Trophoblast cell (in vitro differentiated cells and primary cell): ENCODE data around the gene CARD14.
"Not testable (repeated sequence)": the region's sequence is repeated elsewhere in the genome, so short reads cannot be mapped to it uniquely, and the experiment has no call there.

ENCODE experiments used
- DNase-seq, 2 donors: peaks; one replicate each; pipeline ENCODE4 v3.0.0-alpha.2; 2016
- H2AFZ ChIP-seq: 2 replicates; pipeline ENCODE4 v1.6.1; 2013; ENCODE audit warnings: low read length, moderate library complexity, mild to moderate bottlenecking; ENCODE audit not compliant: insufficient read depth, poor library complexity
- H2AK5ac ChIP-seq: 2 replicates; pipeline ENCODE4 v1.6.1; 2013; ENCODE audit warnings: mild to moderate bottlenecking, low read length
- H2BK120ac ChIP-seq: 2 replicates; pipeline ENCODE4 v1.6.1; 2013; ENCODE audit warnings: low read length, mild to moderate bottlenecking, moderate library complexity; ENCODE audit not compliant: insufficient read depth, poor library complexity
- H2BK12ac ChIP-seq: 2 replicates; pipeline ENCODE4 v1.6.1; 2013; ENCODE audit warnings: mild to moderate bottlenecking, low read length, moderate library complexity
- H2BK5ac ChIP-seq: 2 replicates; pipeline ENCODE4 v1.6.1; 2013; ENCODE audit warnings: low read length, low read depth, moderate library complexity, mild to moderate bottlenecking; ENCODE audit not compliant: poor library complexity
- H3K14ac ChIP-seq: 2 replicates; pipeline ENCODE4 v1.6.1; 2013; ENCODE audit warnings: mild to moderate bottlenecking, low read length
- H3K18ac ChIP-seq: 2 replicates; pipeline ENCODE4 v1.6.1; 2013; ENCODE audit warnings: mild to moderate bottlenecking, low read length
- H3K23ac ChIP-seq: 2 replicates; pipeline ENCODE4 v1.6.1; 2013; ENCODE audit warnings: low read length
- H3K27ac ChIP-seq: 2 replicates; pipeline ENCODE4 v1.5.1; 2013; ENCODE audit warnings: low read depth, mild to moderate bottlenecking, inconsistent platforms, low read length, moderate library complexity
- H3K27me3 ChIP-seq: 2 replicates; pipeline ENCODE4 v1.6.1; 2013; ENCODE audit warnings: inconsistent platforms, mild to moderate bottlenecking, low read length, moderate library complexity; ENCODE audit not compliant: insufficient read depth
- H3K36me3 ChIP-seq, 2 experiments: 1 replicate in 1 of 2; 2 replicates in 1 of 2; pipeline ENCODE4 v1.6.1; 2013; ENCODE audit warnings: low read length in 2 of 2, mild to moderate bottlenecking in 2 of 2, moderate library complexity in 1 of 2; ENCODE audit not compliant: insufficient read depth in 2 of 2, control insufficient read depth in 1 of 2
- H3K4ac ChIP-seq: 2 replicates; pipeline ENCODE4 v1.6.1; 2013; ENCODE audit warnings: low read depth, mild to moderate bottlenecking, low read length, moderate library complexity
- H3K4me1 ChIP-seq, 2 experiments: 1 replicate in 1 of 2; 2 replicates in 1 of 2; pipeline ENCODE4 v1.6.1; 2013; ENCODE audit warnings: low read length in 2 of 2, mild to moderate bottlenecking in 2 of 2, moderate library complexity in 1 of 2; ENCODE audit not compliant: insufficient read depth in 2 of 2, control insufficient read depth in 1 of 2
- H3K4me2 ChIP-seq: 2 replicates; pipeline ENCODE4 v1.6.1; 2013; ENCODE audit warnings: inconsistent platforms, mild to moderate bottlenecking, low read length, moderate library complexity
- H3K4me3 ChIP-seq: 2 replicates; pipeline ENCODE4 v1.5.1; 2013; ENCODE audit warnings: mild to moderate bottlenecking, low read depth, low read length, inconsistent platforms
- H3K79me1 ChIP-seq: one replicate; pipeline ENCODE4 v1.6.1; 2013; ENCODE audit warnings: low read length
- H3K79me2 ChIP-seq: 2 replicates; pipeline ENCODE4 v1.6.1; 2013; ENCODE audit warnings: low read length, mild to moderate bottlenecking; ENCODE audit not compliant: control insufficient read depth, insufficient read depth, poor library complexity
- H3K9ac ChIP-seq: 2 replicates; pipeline ENCODE4 v1.6.1; 2013; ENCODE audit warnings: mild to moderate bottlenecking, low read length
- H3K9me3 ChIP-seq: 2 replicates; pipeline ENCODE4 v1.6.1; 2013; ENCODE audit warnings: low read depth, mild to moderate bottlenecking, control low read depth, inconsistent platforms, low read length; ENCODE audit not compliant: insufficient read depth
- H4K12ac ChIP-seq: 2 replicates; pipeline ENCODE4 v1.6.1; 2013; ENCODE audit warnings: low read depth, mild to moderate bottlenecking, low read length, moderate library complexity
- H4K8ac ChIP-seq: 2 replicates; pipeline ENCODE4 v1.6.1; 2013; ENCODE audit warnings: low read depth, mild to moderate bottlenecking, low read length, moderate library complexity
- H4K91ac ChIP-seq: one replicate; pipeline ENCODE4 v1.6.1; 2013; ENCODE audit warnings: low read depth, mild to moderate bottlenecking, low read length, moderate library complexity
- WGBS: extraction: QIAGEN DNeasy Blood & Tissue Kit; methylation state at CpG from one replicate; pipeline ENCODE4 v1.1.7; 2013; ENCODE audit warnings: missing lambda C conversion rate; ENCODE audit not compliant: insufficient read length, insufficient coverage; ENCODE audit errors: extremely low coverage; 5-methylcytosine and 5-hydroxymethylcytosine counted together

CARD14 gene

GRCh38 chr17:80199295-80199694 is 29.5 kb downstream of the CARD14 start:
- not testable (repeated sequence) for H3K14ac ChIP-seq, H3K4me2 ChIP-seq, H3K23ac ChIP-seq, H3K27me3 ChIP-seq, H3K4me3 ChIP-seq, H2AK5ac ChIP-seq, H3K36me3 ChIP-seq, H3K9me3 ChIP-seq, H3K79me2 ChIP-seq, H2BK120ac ChIP-seq, H3K4me1 ChIP-seq, H3K79me1 ChIP-seq, H4K12ac ChIP-seq, H2AFZ ChIP-seq, H3K4ac ChIP-seq, H4K91ac ChIP-seq, DNase-seq, H3K9ac ChIP-seq, H3K18ac ChIP-seq, H2BK12ac ChIP-seq, H2BK5ac ChIP-seq, H3K27ac ChIP-seq, H4K8ac ChIP-seq
- no CpG with 5 or more reads among the region's 6 CpGs for WGBS

DNA sequence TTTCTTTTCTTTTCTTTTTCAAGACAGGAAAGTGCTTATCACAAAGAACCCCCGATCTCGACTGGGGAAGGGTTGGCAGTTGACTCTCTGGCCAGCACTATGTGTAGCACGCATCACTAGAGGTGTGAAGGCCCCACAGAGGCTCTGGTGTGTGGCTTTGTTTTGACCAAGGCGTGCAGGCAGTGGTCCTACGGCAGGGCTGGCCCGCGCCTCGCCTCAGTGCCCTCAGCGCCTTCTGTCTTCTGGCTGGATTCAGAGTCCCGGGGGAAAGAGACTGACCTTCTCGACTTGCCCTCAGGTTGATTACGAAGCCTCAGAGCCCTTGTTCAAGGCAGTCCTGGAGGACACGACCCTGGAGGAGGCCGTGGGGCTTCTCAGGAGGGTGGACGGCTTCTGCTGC is 31.6 kb downstream of the CARD14 start:
- Histone ChIP-seq H4K8ac (no peak overlapping the region), H3K27me3 (no peaks in the 10 kb centered on the region), H3K14ac (no peak overlapping the region), H3K18ac (no peak overlapping the region), H3K9me3 (no peaks in the 10 kb centered on the region), H3K79me2 (no peaks in the 10 kb centered on the region), H2BK5ac (no peak overlapping the region), H3K4me2 (no peak overlapping the region), H4K91ac (no peak overlapping the region), H3K4ac (no peak overlapping the region), H2BK12ac (no peak overlapping the region), H3K23ac (no peak overlapping the region), H3K9ac (no peak overlapping the region), H3K4me1 (peaks cover 3 to 7% of the 10 kb centered on the region in 2 experiments), H2BK120ac (no peak overlapping the region), H3K79me1 (peaks cover 2% of the 10 kb centered on the region), H3K36me3 (peaks cover 0 to 4% of the 10 kb centered on the region in 2 experiments), H2AFZ (no peak overlapping the region), H4K12ac (no peak overlapping the region), H2AK5ac (no peak overlapping the region), H3K27ac (no peak overlapping the region), H3K4me3 (no peak overlapping the region)
- WGBS, result no CpG with 5 or more reads among the region's 15 CpGs
- no peak for DNase-seq

DNA sequence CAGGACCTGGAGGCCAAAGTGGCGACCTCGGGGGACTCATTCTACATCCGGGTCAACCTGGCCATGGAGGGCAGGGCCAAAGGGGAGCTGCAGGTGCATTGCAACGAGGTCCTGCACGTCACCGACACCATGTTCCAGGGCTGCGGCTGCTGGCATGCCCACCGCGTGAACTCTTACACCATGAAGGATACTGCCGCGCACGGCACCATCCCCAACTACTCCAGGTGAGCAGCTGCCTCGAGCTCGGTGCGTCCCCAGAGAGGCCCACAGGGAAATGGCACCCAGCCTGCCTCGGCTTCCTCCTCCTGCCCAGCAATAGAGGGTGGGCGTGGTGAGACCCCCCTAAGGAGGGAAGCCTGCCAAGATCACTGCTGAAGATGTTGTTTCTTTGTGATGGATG is 32.4 kb downstream of the CARD14 start:
- Histone ChIP-seq H3K27me3 (no peaks in the 10 kb centered on the region), H3K4me2 (no peak overlapping the region), H3K23ac (no peak overlapping the region), H3K79me2 (no peaks in the 10 kb centered on the region), H3K36me3 (peaks cover 2 to 4% of the 10 kb centered on the region in 2 experiments), H3K9me3 (no peaks in the 10 kb centered on the region), H3K4me1 (peaks cover 3 to 7% of the 10 kb centered on the region in 2 experiments), H3K4ac (no peak overlapping the region), H3K4me3 (no peak overlapping the region), H2BK120ac (no peak overlapping the region), H3K14ac (no peak overlapping the region), H4K12ac (no peak overlapping the region), H3K79me1 (peaks cover 2% of the 10 kb centered on the region), H2AFZ (no peak overlapping the region), H2BK5ac (no peak overlapping the region), H3K27ac (no peak overlapping the region), H3K18ac (no peak overlapping the region), H4K8ac (no peak overlapping the region), H2AK5ac (no peak overlapping the region), H3K9ac (no peak overlapping the region), H2BK12ac (no peak overlapping the region), H4K91ac (no peak overlapping the region)
- no peak for DNase-seq
- WGBS, result no CpG with 5 or more reads among the region's 17 CpGs

GRCh38 chr17:80203471-80203963 is 33.7 kb downstream of the CARD14 start:
- H2BK5ac ChIP-seq, result no peak overlapping the region
- no peak overlapping the region for H2AK5ac ChIP-seq
- H2AFZ ChIP-seq, result no peak overlapping the region
- H3K23ac ChIP-seq, result no peak overlapping the region
- H3K9ac ChIP-seq, result no peak overlapping the region
- H3K4me2 ChIP-seq, result no peak overlapping the region
- H3K14ac ChIP-seq, result no peak overlapping the region
- H4K12ac ChIP-seq, result no peak overlapping the region
- H4K8ac ChIP-seq, result no peak overlapping the region
- no peak overlapping the region for H2BK120ac ChIP-seq
- H3K18ac ChIP-seq, result no peak overlapping the region
- no peaks in the 10 kb centered on the region for H3K27me3 ChIP-seq
- no peaks in the 10 kb centered on the region for H3K79me1 ChIP-seq
- H3K4ac ChIP-seq, result no peak overlapping the region
- H3K79me2 ChIP-seq, result no peaks in the 10 kb centered on the region
- no peak overlapping the region for H3K27ac ChIP-seq
- no peak overlapping the region for H3K4me3 ChIP-seq
- H3K9me3 ChIP-seq, result no peaks in the 10 kb centered on the region
- H2BK12ac ChIP-seq, result no peak overlapping the region
- no peaks in the 10 kb centered on the region for H3K4me1 ChIP-seq
- peaks cover 7 to 12% of the 10 kb centered on the region in 2 experiments for H3K36me3 ChIP-seq
- no CpG with 5 or more reads among the region's 11 CpGs for WGBS
- H4K91ac ChIP-seq, result no peak overlapping the region
- DNase-seq, result no peak
